Measurements from ENCODE around the gene CNOT1.

Gene CNOT1

DNA sequence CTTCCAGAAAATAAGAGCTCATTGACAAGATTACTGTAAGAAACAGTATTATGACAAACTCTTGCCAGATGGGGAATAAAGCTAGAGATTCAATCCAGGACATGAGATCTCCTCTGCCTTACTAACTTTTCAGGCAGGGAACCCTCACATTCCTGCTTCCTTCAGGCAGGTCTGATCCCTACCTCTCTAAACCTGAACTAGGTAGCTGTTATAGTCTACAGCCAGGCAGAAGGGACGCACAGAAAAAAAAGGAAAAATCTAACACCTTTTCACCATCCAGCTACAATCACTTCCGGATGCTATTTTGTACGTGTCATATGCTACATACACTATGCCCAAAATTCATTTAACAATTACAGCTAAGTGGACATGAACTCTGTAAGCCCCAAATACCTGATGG is 41.2 kb downstream of the CNOT1 start:
- H3K4me3 ChIP-seq (replicated peaks; ENCODE audit: insufficient read depth, low read length), result no peak overlapping the region
- DNase-seq (ENCODE audit: low read depth in 1 of 2, low spot score in 1 of 2), result no peak
- H3K27me3 ChIP-seq (ENCODE audit: insufficient read depth, poor library complexity, severe bottlenecking), result no peaks in the 10 kb centered on the region
- TF ChIP-seq SPI1 (IDR thresholded peaks at IDR 0.05; ENCODE audit: borderline replicate concordance, low read depth) (no peak), REST (IDR thresholded peaks at IDR 0.05; ENCODE audit: insufficient replicate concordance, low read depth) (no peak), POLR2AphosphoS5 (IDR thresholded peaks at IDR 0.05; ENCODE audit: low read depth) (no peak), GABPA (IDR thresholded peaks at IDR 0.05; ENCODE audit: low read depth) (no peak)
- TF ChIP-seq, protein P1, sequence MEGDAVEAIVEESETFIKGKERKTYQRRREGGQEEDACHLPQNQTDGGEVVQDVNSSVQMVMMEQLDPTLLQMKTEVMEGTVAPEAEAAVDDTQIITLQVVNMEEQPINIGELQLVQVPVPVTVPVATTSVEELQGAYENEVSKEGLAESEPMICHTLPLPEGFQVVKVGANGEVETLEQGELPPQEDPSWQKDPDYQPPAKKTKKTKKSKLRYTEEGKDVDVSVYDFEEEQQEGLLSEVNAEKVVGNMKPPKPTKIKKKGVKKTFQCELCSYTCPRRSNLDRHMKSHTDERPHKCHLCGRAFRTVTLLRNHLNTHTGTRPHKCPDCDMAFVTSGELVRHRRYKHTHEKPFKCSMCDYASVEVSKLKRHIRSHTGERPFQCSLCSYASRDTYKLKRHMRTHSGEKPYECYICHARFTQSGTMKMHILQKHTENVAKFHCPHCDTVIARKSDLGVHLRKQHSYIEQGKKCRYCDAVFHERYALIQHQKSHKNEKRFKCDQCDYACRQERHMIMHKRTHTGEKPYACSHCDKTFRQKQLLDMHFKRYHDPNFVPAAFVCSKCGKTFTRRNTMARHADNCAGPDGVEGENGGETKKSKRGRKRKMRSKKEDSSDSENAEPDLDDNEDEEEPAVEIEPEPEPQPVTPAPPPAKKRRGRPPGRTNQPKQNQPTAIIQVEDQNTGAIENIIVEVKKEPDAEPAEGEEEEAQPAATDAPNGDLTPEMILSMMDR (IDR thresholded peaks at IDR 0.05; ENCODE audit: insufficient read depth, low read length), result no peak
- H3K27ac ChIP-seq (replicated peaks), result no peak overlapping the region

DNA sequence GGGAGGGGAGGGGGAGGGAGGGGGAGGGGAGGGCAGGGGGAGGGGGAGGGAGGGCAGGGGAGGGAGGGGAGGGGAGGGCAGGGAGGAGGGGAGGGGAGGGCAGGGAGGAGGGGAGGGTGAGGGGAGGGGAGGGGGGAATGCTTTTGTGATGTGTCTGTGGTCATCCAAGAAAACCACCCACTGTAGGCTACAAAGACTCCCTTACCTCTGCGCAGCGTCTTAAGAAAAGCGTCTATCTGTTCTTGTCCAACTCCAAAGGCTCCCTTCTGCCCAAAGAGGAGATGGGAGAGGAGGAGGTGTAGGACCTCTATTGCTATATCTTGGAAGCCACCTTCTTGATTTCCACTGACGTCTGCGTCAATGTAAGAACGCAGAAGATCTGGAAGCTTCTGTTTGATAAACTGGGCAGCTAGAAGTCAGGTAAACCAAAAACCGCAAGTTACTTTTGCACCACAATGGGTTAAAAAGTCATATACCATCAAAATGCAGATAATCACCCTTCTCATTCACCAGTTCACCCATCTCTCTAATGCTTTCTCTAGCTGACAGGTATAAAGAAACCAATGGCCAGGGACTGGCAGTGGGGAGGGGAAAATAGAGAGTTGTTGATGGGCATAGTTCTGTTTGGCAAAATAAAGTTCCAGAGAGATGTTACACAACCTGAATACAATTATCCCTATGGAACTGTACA is 43.1 kb downstream of the CNOT1 start:
- Histone ChIP-seq H3K27ac (replicated peaks) (no peak overlapping the region), H3K27me3 (ENCODE audit: insufficient read depth, poor library complexity, severe bottlenecking) (no peaks in the 10 kb centered on the region), H3K4me3 (replicated peaks; ENCODE audit: insufficient read depth, low read length) (no peak overlapping the region)
- no peak for DNase-seq (ENCODE audit: low read depth in 1 of 2, low spot score in 1 of 2)
- no peak for TF ChIP-seq REST (IDR thresholded peaks at IDR 0.05; ENCODE audit: insufficient replicate concordance, low read depth)
- no peak for TF ChIP-seq SPI1 (IDR thresholded peaks at IDR 0.05; ENCODE audit: borderline replicate concordance, low read depth)
- TF ChIP-seq, protein P1 (IDR thresholded peaks at IDR 0.05; ENCODE audit: insufficient read depth, low read length), result no peak
- no peak for TF ChIP-seq GABPA (IDR thresholded peaks at IDR 0.05; ENCODE audit: low read depth)
- TF ChIP-seq POLR2AphosphoS5 (IDR thresholded peaks at IDR 0.05; ENCODE audit: low read depth), result no peak

DNA sequence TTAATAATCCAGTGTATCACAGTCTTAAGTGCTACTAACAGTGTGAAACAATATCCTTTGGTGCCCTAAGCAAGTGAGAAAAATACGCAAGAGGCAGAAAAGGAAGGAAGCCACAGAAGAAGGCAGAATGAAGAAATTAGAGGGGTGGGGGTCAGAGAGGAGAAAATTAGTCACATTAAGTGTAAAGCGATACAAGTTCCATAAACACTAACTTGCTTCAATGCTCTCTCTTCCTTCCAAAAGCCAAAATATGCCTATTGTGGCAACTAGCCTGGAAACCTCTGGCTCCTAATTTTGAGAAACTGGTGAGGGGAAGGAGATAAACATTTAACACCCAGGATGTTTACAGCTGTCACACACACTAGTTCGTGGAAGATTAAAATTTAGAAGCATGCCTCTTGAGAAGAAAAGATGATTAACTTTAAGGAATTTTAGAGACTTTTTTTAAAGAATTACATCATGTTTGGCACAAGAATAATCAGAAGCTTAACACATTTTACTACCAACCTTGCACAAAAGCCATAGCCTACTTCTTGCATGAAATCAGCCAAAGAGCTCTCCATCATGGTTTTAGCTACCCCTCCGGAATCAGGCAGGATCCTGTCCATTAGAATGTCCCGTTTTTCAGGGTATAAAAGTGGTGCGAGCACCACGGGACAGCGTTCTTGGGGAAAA is 44.7 kb downstream of the CNOT1 start:
- Histone ChIP-seq H3K4me3 (replicated peaks; ENCODE audit: insufficient read depth, low read length) (no peak overlapping the region), H3K27ac (replicated peaks) (no peak overlapping the region), H3K27me3 (ENCODE audit: insufficient read depth, poor library complexity, severe bottlenecking) (no peaks in the 10 kb centered on the region)
- DNase-seq (ENCODE audit: low read depth in 1 of 2, low spot score in 1 of 2), result peak in 1 of 2 experiments; percentile 4
- TF ChIP-seq GABPA (IDR thresholded peaks at IDR 0.05; ENCODE audit: low read depth) (no peak), POLR2AphosphoS5 (IDR thresholded peaks at IDR 0.05; ENCODE audit: low read depth) (no peak)

DNA sequence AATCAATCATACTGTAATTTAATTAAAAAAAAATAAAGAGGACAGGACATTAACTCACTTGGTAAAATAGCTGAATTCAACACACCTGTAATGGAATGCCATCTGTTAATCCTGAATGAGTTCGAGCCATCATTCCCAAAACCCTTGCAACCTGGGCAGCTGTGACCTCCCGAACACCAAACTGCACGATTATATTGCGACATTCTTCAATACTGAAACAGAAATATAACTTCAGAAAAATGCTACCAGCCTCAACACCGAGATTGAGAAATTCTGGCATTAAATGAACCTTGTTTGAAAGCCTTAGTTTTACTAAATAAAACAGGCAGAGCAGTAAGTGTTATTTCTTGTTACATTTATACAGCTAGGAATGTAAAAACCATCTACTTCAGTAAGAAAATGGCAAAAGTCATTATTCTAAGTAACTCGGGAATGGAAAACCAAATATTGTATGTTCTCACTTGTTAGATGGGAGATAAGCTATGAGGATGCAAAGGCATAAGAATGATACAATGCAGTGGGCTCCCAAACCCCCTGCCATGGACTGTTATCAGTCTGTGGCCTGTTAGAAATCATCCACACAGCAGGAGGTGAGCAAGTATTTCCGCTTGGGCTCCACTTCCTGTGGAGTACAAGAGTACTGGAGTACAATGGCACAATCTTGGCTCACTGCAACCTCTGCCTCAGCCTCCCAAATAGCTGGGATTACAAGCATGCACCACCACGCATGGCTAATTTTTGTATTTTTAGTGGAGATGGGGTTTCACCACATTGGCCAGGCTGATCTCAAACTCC is 46.5 kb downstream of the CNOT1 start:
- TF ChIP-seq POLR2AphosphoS5 (IDR thresholded peaks at IDR 0.05; ENCODE audit: low read depth), result no peak
- Histone ChIP-seq H3K4me3 (replicated peaks; ENCODE audit: insufficient read depth, low read length) (no peak overlapping the region), H3K27me3 (ENCODE audit: insufficient read depth, poor library complexity, severe bottlenecking) (no peaks in the 10 kb centered on the region), H3K27ac (replicated peaks) (no peak overlapping the region)
- DNase-seq (ENCODE audit: low read depth in 1 of 2, low spot score in 1 of 2), result no peak
